Transverse colon (tissue), 4 donors: ENCODE data around the gene KIF25. TPM values are rescaled to one million over a fixed set of nuclear protein-coding genes. Genes with fewer than 3 reads are reported as not detected.

Experiments
- DNase-seq: peaks from one replicate; pipeline ENCODE4 v3.0.0-alpha.2; 2019
- H3K27ac ChIP-seq, 4 donors: fragments of 200-600 bp; sonication (generic); 2 replicates each; pipeline ENCODE4 v1.5.1; 2016 to 2018; ENCODE audit warnings: inconsistent platforms in 4 of 4
- H3K27me3 ChIP-seq: fragments of 200-600 bp; sonication (generic); 2 replicates; pipeline ENCODE4 v1.5.1; 2017; ENCODE audit warnings: inconsistent platforms
- H3K36me3 ChIP-seq, 4 donors: fragments of 200-600 bp; sonication (generic); 2 replicates each; pipeline ENCODE4 v1.5.1; 2017 to 2019; ENCODE audit warnings: inconsistent platforms in 4 of 4
- H3K4me1 ChIP-seq, 4 donors: fragments of 200-600 bp; sonication (generic); 2 replicates each; pipeline ENCODE4 v1.5.1; 2017 to 2020; ENCODE audit warnings: inconsistent platforms in 4 of 4
- H3K4me3 ChIP-seq, 4 donors: fragments of 200-600 bp; sonication (generic); 1 replicate in 1 of 4; 2 replicates in 3 of 4; pipeline versions ENCODE4 v1.5.1 to v1.6.1; 2017 to 2019; ENCODE audit warnings: inconsistent platforms in 4 of 4
- H3K9me3 ChIP-seq, 2 donors: fragments of 200-600 bp; sonication (generic); 2 replicates each; pipeline ENCODE4 v1.5.1; 2017 to 2019; ENCODE audit warnings: inconsistent platforms in 2 of 2
- EP300 ChIP-seq: sonication (generic); formaldehyde crosslinking; IDR thresholded peaks from one replicate; pipeline ENCODE4 v1.6.1; 2017; ENCODE audit warnings: antibody characterized with exemption, low read depth
- POLR2A ChIP-seq: fragments of 450-650 bp; IDR thresholded peaks from one replicate; pipeline ENCODE4 v1.6.1; 2016; ENCODE audit warnings: antibody characterized with exemption, mild to moderate bottlenecking, moderate library complexity
- POLR2AphosphoS5 ChIP-seq, 3 donors: sonication (generic); formaldehyde crosslinking; IDR thresholded peaks; one replicate each; pipeline ENCODE4 v1.6.1; 2016; ENCODE audit warnings: antibody characterized with exemption in 3 of 3
- WGBS, 2 donors: methylation state at CpG; one replicate each; pipeline ENCODE4 v1.1.5; 2018; ENCODE audit warnings: low coverage in 1 of 2; 5-methylcytosine and 5-hydroxymethylcytosine counted together
- in situ Hi-C, 4 donors: fragments of 200-750 bp; cut with MboI; loops; one replicate each; pipeline versions ENCODE4 v1.15.0 to v1.15.1; 2017; ENCODE audit warnings: low sequenced_read_pairs in 3 of 4, low pct_ligation_motif_present in 1 of 4, low pct_unique_long_range_greater_than_20kb in 1 of 4
- intact Hi-C: fragments of 100-400 bp; cut with DNase I; formaldehyde crosslinking; loops from one replicate; pipeline ENCODE4 v1.15.1; 2023; ENCODE audit warnings: low total_unique reads
- total RNA-seq, 4 donors: library from RNA; depleted of rRNA; stranded (reverse); fragments of >200 nt; gene quantifications; one replicate each; pipeline ENCODE4 v1.1.0, GENCODE V29; 2016
- TF ChIP-seq, protein P1 (sequence below), 5 experiments: fragments of 200-600 bp in 3 of 5; fragments of 450-650 bp in 2 of 5; sonication (generic) in 3 of 5; IDR thresholded peaks; 1 replicate in 2 of 5; 2 replicates in 3 of 5; pipeline ENCODE4 v1.5.1; 2016 to 2017; ENCODE audit warnings: antibody characterized with exemption in 5 of 5, inconsistent platforms in 3 of 5, mild to moderate bottlenecking in 2 of 5, moderate library complexity in 1 of 5

KIF25 gene
- total RNA-seq, 4 donors from 2014 or later = not detected

DNA sequence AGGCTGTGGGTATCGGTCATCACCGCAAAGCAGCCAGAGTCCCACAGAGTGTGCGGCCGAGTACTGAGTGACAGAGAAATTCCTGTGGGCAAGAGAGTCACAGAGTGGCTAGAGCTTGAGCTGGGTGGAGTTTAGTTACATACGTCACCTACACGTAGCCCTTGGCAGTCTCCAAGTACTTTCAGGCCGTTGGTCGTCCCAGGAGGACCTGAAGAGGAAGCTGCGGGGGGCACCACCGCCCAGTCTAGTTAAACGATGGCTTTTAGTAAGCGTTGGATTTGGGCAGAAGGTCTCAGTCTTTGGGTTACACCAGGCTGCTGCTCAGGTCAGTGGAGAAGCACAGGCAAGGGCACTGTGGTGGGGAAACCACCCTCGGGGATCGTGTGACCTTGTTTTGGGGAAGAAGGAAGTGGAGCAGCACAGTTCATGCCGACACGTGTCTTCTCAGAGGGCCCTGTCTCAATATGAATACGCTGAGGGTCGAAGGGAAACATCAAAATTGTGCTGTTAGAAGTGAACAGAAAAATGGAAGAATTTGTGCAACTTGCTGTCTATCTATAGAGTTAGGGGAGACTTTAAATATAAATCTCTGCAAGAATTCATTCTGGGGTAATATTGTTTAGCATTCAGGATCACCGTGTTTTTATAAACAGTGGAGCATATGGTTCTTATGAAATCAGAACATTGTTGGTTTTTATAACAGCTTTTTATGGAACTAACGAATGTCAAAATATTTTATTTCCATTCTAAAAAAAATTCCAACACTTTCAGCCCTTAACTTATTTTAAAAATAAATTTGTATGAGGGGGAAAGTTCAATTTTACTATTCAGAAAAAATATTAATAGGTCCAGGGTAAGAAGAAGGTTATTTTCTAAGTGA lies 28.6 kb downstream of the KIF25 start:
- Histone ChIP-seq H3K27me3 (no peaks in the 10 kb centered on the region), H3K4me1 (peaks cover 0 to 16% (median 7%) of the 10 kb centered on the region in 4 donors), H3K36me3 (no peaks in the 10 kb centered on the region), H3K9me3 (no peaks in the 10 kb centered on the region), H3K27ac (no peak overlapping the region), H3K4me3 (no peak overlapping the region)
- TF ChIP-seq POLR2A = no peak
- TF ChIP-seq, protein P1, sequence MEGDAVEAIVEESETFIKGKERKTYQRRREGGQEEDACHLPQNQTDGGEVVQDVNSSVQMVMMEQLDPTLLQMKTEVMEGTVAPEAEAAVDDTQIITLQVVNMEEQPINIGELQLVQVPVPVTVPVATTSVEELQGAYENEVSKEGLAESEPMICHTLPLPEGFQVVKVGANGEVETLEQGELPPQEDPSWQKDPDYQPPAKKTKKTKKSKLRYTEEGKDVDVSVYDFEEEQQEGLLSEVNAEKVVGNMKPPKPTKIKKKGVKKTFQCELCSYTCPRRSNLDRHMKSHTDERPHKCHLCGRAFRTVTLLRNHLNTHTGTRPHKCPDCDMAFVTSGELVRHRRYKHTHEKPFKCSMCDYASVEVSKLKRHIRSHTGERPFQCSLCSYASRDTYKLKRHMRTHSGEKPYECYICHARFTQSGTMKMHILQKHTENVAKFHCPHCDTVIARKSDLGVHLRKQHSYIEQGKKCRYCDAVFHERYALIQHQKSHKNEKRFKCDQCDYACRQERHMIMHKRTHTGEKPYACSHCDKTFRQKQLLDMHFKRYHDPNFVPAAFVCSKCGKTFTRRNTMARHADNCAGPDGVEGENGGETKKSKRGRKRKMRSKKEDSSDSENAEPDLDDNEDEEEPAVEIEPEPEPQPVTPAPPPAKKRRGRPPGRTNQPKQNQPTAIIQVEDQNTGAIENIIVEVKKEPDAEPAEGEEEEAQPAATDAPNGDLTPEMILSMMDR (IDR thresholded peaks at IDR 0.05) = no peak
- TF ChIP-seq POLR2AphosphoS5 (IDR thresholded peaks at IDR 0.05) = no peak
- TF ChIP-seq EP300 = no peak
- DNase-seq = no peak
- WGBS, 2 donors = 66 to 83% methylated on average over 7 to 20 of the region's 20 CpGs
- intact Hi-C loops = no loop called here
- in situ Hi-C loops = loop anchor here in 2 of 4 donors (25.0 kb wide), 1 partner anchor 114 kb away; no protein-coding TSS in a partner anchor

DNA sequence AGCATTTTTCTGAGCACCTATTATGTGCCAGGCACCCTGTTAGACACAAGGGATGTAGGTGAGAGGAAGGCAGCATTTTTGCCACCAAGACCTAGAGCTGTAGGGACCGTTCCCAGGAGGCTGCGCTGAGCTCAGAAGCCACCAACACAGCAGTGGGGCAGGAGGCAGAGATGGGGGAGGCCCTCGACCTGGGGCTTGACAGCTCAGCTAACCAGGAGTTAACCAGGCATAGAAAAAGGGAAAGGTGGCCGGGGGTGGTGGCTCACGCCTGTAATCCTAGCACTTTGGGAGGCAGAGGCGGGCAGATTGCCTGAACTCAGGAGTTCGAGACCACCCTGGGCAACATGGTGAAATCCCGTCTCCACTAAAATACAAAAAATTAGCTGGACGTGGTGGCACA lies 29.5 kb downstream of the KIF25 start:
- intact Hi-C loops = no loop called here
- WGBS, 2 donors = 89% methylated on average over 9 of the region's 9 CpGs; no CpG with 5 or more reads in 1 of the 2 donors
- DNase-seq = no peak

DNA sequence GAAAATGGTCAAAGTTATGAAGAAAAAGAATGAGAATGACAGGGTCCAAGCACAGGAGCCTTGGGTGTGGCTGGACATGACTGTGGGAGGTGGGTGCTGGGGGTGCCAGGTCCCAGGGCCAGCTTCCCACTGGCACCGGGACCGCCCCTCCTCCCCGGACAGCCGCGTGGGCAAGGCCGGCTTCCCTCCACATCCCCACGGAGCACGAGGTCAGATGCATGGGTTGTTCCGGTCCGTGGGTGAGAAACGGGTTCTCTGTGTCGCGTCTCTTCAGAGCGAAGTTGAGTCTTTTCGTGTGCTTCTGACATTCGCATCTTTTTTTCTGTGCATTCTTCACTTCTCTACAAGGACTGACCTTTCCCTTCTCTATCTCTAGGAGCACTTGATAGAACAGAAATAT lies 30.1 kb downstream of the KIF25 start:
- no peak overlapping the region for H3K4me3 ChIP-seq
- DNase-seq = no peak
- intact Hi-C loops (no loop called here), in situ Hi-C loops (loop anchor here in 2 of 4 donors (25.0 kb wide), 1 partner anchor 115 kb away; no protein-coding TSS in a partner anchor)
- 93% methylated on average over 16 of the region's 16 CpGs; no CpG with 5 or more reads in 1 of the 2 donors for WGBS, 2 donors
- H3K36me3 ChIP-seq = no peaks in the 10 kb centered on the region
- TF ChIP-seq, protein P1 (IDR thresholded peaks at IDR 0.05) = no peak
- TF ChIP-seq POLR2A = no peak
- TF ChIP-seq POLR2AphosphoS5 (IDR thresholded peaks at IDR 0.05) = no peak
- no peak for TF ChIP-seq EP300
- H3K27me3 ChIP-seq = no peaks in the 10 kb centered on the region
- no peak overlapping the region for H3K27ac ChIP-seq
- no peaks in the 10 kb centered on the region for H3K9me3 ChIP-seq
- H3K4me1 ChIP-seq = peaks cover 0 to 16% (median 7%) of the 10 kb centered on the region in 4 donors

More for the DNA sequence above, 29.5 kb downstream of the KIF25 start:
- no peaks in the 10 kb centered on the region for H3K9me3 ChIP-seq
- no peak overlapping the region for H3K27ac ChIP-seq
- no peak overlapping the region for H3K4me3 ChIP-seq
- no peaks in the 10 kb centered on the region for H3K27me3 ChIP-seq
- peaks cover 0 to 16% (median 7%) of the 10 kb centered on the region in 4 donors for H3K4me1 ChIP-seq
- H3K36me3 ChIP-seq = no peaks in the 10 kb centered on the region
- in situ Hi-C loops = loop anchor here in 2 of 4 donors (25.0 kb wide), 1 partner anchor 115 kb away; no protein-coding TSS in a partner anchor
- no peak for TF ChIP-seq POLR2AphosphoS5 (IDR thresholded peaks at IDR 0.05)
- TF ChIP-seq, protein P1 (IDR thresholded peaks at IDR 0.05) = no peak
- TF ChIP-seq EP300 = no peak
- TF ChIP-seq POLR2A = no peak

DNA sequence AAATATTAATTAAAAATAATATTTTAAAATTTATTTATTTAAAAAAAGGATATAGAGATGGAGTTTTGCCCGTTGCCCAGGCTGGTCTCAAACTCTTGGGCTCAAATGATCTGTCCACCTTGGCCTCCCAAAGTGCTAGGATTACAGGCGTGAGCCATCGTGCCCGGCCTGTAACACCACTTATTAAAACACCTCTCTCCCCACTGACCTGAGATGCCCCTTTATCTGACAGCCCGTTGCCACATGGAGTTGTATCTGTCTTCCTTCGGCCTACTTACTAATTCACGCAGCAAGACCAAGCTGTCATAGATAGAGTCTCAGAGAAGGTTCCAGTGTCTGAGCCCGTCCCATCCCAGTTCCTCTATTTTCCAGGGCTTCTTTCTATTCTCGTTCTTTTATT lies 30.7 kb downstream of the KIF25 start:
- Histone ChIP-seq H3K4me1 (peaks cover 0 to 16% (median 6%) of the 10 kb centered on the region in 4 donors), H3K9me3 (no peaks in the 10 kb centered on the region), H3K36me3 (no peaks in the 10 kb centered on the region), H3K4me3 (no peak overlapping the region), H3K27ac (no peak overlapping the region), H3K27me3 (no peaks in the 10 kb centered on the region)
- no peak for DNase-seq
- TF ChIP-seq POLR2AphosphoS5 (IDR thresholded peaks at IDR 0.05) = no peak
- TF ChIP-seq POLR2A = no peak
- TF ChIP-seq EP300 = no peak
- TF ChIP-seq, protein P1 (IDR thresholded peaks at IDR 0.05) = no peak
- in situ Hi-C loops (loop anchor here in 2 of 4 donors (25.0 kb wide), 1 partner anchor 116 kb away; no protein-coding TSS in a partner anchor), intact Hi-C loops (no loop called here)
- 88 to 89% methylated on average over 9 of the region's 9 CpGs for WGBS, 2 donors
